SK-N-SH (cell line): ENCODE measurements around the gene NAXD. TPM values are rescaled to one million over a fixed set of nuclear protein-coding genes. Genes with fewer than 3 reads are reported as not detected.

Source experiments
- CTCF ChIA-PET: fragments of 300-600, 350-600 bp; formaldehyde crosslinking; extraction: SDS; loops from one replicate; lab custom pipeline; 2021; lab: Yijun Ruan, JAX
- POLR2A ChIA-PET: fragments of 350-600 bp; sonication (Branson Sonifier 250); formaldehyde crosslinking; extraction: SDS; loops from one replicate; lab custom pipeline; 2020; ENCODE audit warnings: antibody characterized with exemption, inconsistent platforms; lab: Yijun Ruan, JAX
- DNase-seq: peaks from one replicate; pipeline ENCODE4 v3.0.0; 2012
- H2AFZ ChIP-seq: fragments of 200-600 bp; sonication (generic); 2 replicates; pipeline ENCODE4 v1.8.1; 2016; ENCODE audit warnings: antibody characterized with exemption, mild to moderate bottlenecking, low read depth
- H3F3A ChIP-seq: fragments of 200-600 bp; sonication (generic); replicated peaks from 2 replicates; pipeline ENCODE3; 2016; ENCODE audit warnings: antibody characterized with exemption, mild to moderate bottlenecking; ENCODE audit not compliant: insufficient read depth
- H3K27ac ChIP-seq, 2 experiments: fragments of 200-500 bp in 1 of 2; fragments of 200-600 bp in 1 of 2; sonication (Bioruptor generic) in 1 of 2; sonication (generic), shearing (Covaris generic) in 1 of 2; 2 replicates each; pipeline versions ENCODE4 v1.5.1 to v1.6.1; 2014 to 2016; ENCODE audit warnings: low read depth in 2 of 2, inconsistent platforms in 1 of 2, low read length in 1 of 2, mild to moderate bottlenecking in 1 of 2, mixed read lengths in 1 of 2
- H3K27me3 ChIP-seq: fragments of 200-600 bp; sonication (generic), shearing (Covaris generic); 2 replicates; pipeline ENCODE4 v1.6.1; 2016; ENCODE audit warnings: mixed run types; ENCODE audit not compliant: insufficient read depth
- H3K36me3 ChIP-seq, 2 experiments: fragments of 200-500 bp in 1 of 2; fragments of 200-600 bp in 1 of 2; sonication (Bioruptor generic) in 1 of 2; sonication (generic) in 1 of 2; replicated peaks in 1 of 2; 2 replicates each; pipeline versions ENCODE3 to v1.5.1; 2014 to 2016; ENCODE audit warnings: low read length in 1 of 2, mild to moderate bottlenecking in 1 of 2; ENCODE audit not compliant: insufficient read depth in 2 of 2, control insufficient read depth in 1 of 2
- H3K4me1 ChIP-seq, 2 experiments: fragments of 200-500 bp in 1 of 2; fragments of 200-600 bp in 1 of 2; sonication (Bioruptor generic) in 1 of 2; sonication (generic), shearing (Covaris generic) in 1 of 2; 2 replicates each; pipeline versions ENCODE4 v1.5.1 to v1.6.1; 2014 to 2016; ENCODE audit warnings: low read depth in 1 of 2, low read length in 1 of 2, mixed run types in 1 of 2; ENCODE audit not compliant: insufficient read depth in 2 of 2, control insufficient read depth in 1 of 2
- H3K4me2 ChIP-seq: fragments of 200-600 bp; sonication (generic), shearing (Covaris generic); 2 replicates; pipeline ENCODE4 v1.6.1; 2017; ENCODE audit warnings: mixed run types
- H3K4me3 ChIP-seq, 2 experiments: fragments of 200-500 bp in 1 of 2; fragments of 200-600 bp in 1 of 2; sonication (Bioruptor generic) in 1 of 2; sonication (generic), shearing (Covaris generic) in 1 of 2; 2 replicates each; pipeline versions ENCODE4 v1.5.1 to v1.8.1; 2014 to 2016; ENCODE audit warnings: low read depth in 2 of 2, inconsistent platforms in 1 of 2, low read length in 1 of 2, mild to moderate bottlenecking in 1 of 2, mixed read lengths in 1 of 2, moderate library complexity in 1 of 2
- H3K79me2 ChIP-seq: fragments of 200-600 bp; sonication (generic); 2 replicates; pipeline ENCODE4 v1.8.1; 2017; ENCODE audit warnings: mild to moderate bottlenecking; ENCODE audit not compliant: insufficient read depth
- H3K9ac ChIP-seq: fragments of 200-600 bp; sonication (generic); 2 replicates; pipeline ENCODE4 v1.6.1; 2017; ENCODE audit warnings: mixed run types
- H3K9me2 ChIP-seq: fragments of 200-600 bp; sonication (generic); 2 replicates; pipeline ENCODE4 v1.6.1; 2017; ENCODE audit warnings: mixed run types
- H3K9me3 ChIP-seq: fragments of 200-600 bp; sonication (generic); 2 replicates; pipeline ENCODE4 v1.6.1; 2017; ENCODE audit warnings: mixed run types, mild to moderate bottlenecking, moderate library complexity
- H4K20me1 ChIP-seq: fragments of 200-600 bp; sonication (generic); 2 replicates; pipeline ENCODE4 v1.6.1; 2017; ENCODE audit warnings: mild to moderate bottlenecking, mixed run types; ENCODE audit not compliant: insufficient read depth
- ELF1 ChIP-seq: IDR thresholded peaks from 2 replicates; pipeline ENCODE4 v1.4.0; 2012
- EZH2phosphoT487 ChIP-seq: fragments of 200-600 bp; sonication (generic); IDR thresholded peaks from 2 replicates; pipeline ENCODE4 v1.6.1; 2017; ENCODE audit warnings: low read depth, mixed run types, mild to moderate bottlenecking, antibody characterized with exemption, moderate library complexity, borderline replicate concordance
- FOSL2 ChIP-seq: IDR thresholded peaks from 2 replicates; pipeline ENCODE4 v1.4.0; 2012; ENCODE audit warnings: low read depth, mild to moderate bottlenecking, moderate library complexity, borderline replicate concordance
- FOXJ3 ChIP-seq: sonication (generic); formaldehyde crosslinking; IDR thresholded peaks from 2 replicates; pipeline ENCODE4 v1.5.1; 2020; ENCODE audit warnings: mild to moderate bottlenecking, missing genetic modification reagents
- GABPA ChIP-seq: IDR thresholded peaks from 2 replicates; pipeline ENCODE4 v1.4.0; 2012; ENCODE audit warnings: low read depth, mild to moderate bottlenecking
- GATA2 ChIP-seq: sonication (generic); formaldehyde crosslinking; IDR thresholded peaks from 2 replicates; pipeline ENCODE4 v1.5.0; 2020; ENCODE audit warnings: mild to moderate bottlenecking, missing genetic modification reagents
- IRF3 ChIP-seq: fragments of 150-350 bp; IDR thresholded peaks from 2 replicates; pipeline ENCODE4 v1.6.1; 2016; ENCODE audit warnings: mild to moderate bottlenecking, low read depth, low read length
- JUND ChIP-seq: IDR thresholded peaks from 2 replicates; pipeline ENCODE4 v1.4.0; 2012
- MEF2A ChIP-seq: IDR thresholded peaks from 2 replicates; pipeline ENCODE4 v1.4.0; 2012; ENCODE audit warnings: low read depth, borderline replicate concordance
- MXI1 ChIP-seq: IDR thresholded peaks from 2 replicates; pipeline ENCODE4 v1.6.1; 2012; ENCODE audit warnings: mild to moderate bottlenecking, low read depth, low read length, improper control_type of control experiment
- NFIC ChIP-seq: IDR thresholded peaks from 2 replicates; pipeline ENCODE4 v1.4.0; 2012; ENCODE audit warnings: borderline replicate concordance
- POLR2AphosphoS5 ChIP-seq: IDR thresholded peaks from 2 replicates; pipeline ENCODE4 v1.6.1; 2012; ENCODE audit warnings: low read depth, low read length
- RAD21 ChIP-seq: IDR thresholded peaks from 2 replicates; pipeline ENCODE4 v1.6.1; 2012; ENCODE audit warnings: mild to moderate bottlenecking, low read length
- RCOR1 ChIP-seq: fragments of 150-350 bp; IDR thresholded peaks from 2 replicates; pipeline ENCODE4 v1.6.1; 2017; ENCODE audit warnings: antibody characterized with exemption, low read length
- REST ChIP-seq: IDR thresholded peaks from 2 replicates; pipeline ENCODE4 v1.6.1; 2012; ENCODE audit warnings: mild to moderate bottlenecking, low read depth, low read length, moderate library complexity
- RFX5 ChIP-seq: IDR thresholded peaks from 2 replicates; pipeline ENCODE4 v1.6.1; 2012; ENCODE audit warnings: mild to moderate bottlenecking, improper control_type of control experiment, low read length
- RXRA ChIP-seq: IDR thresholded peaks from 2 replicates; pipeline ENCODE4 v1.4.0; 2012; ENCODE audit warnings: low read depth, mild to moderate bottlenecking, borderline replicate concordance
- SMC3 ChIP-seq: IDR thresholded peaks from 2 replicates; pipeline ENCODE4 v1.6.1; 2012; ENCODE audit warnings: low read depth, low read length, improper control_type of control experiment
- TCF12 ChIP-seq: IDR thresholded peaks from 2 replicates; pipeline ENCODE4 v1.4.0; 2012
- USF2 ChIP-seq: fragments of 150-350 bp; IDR thresholded peaks from 2 replicates; pipeline ENCODE4 v1.6.1; 2017; ENCODE audit warnings: antibody characterized with exemption, low read length, low read depth, borderline replicate concordance
- YY1 ChIP-seq: IDR thresholded peaks from 2 replicates; pipeline ENCODE4 v1.4.0; 2012; ENCODE audit warnings: low read depth, mild to moderate bottlenecking
- WGBS: methylation state at CpG from one replicate; pipeline ENCODE4 v1.1.6; 2017; ENCODE audit warnings: low lambda C conversion rate; 5-methylcytosine and 5-hydroxymethylcytosine counted together
- polyA plus RNA-seq, 3 experiments: library from polyadenylated mRNA; depleted of rRNA; stranded (reverse); fragments of >200 nt; gene quantifications; 2 replicates each; pipeline ENCODE4 v1.2.3, GENCODE V29; 2012

The NAXD gene
- polyA plus RNA-seq, 1 of the 3 experiments (the other 2 are of a cell fraction), result 32.4 TPM

- peaks cover 6 to 34% of the 10 kb centered on the region in 2 experiments for H3K36me3 ChIP-seq
- H3K4me3 ChIP-seq, result no peak overlapping the region; a peak in 1 of 4 replicates
- H3K9me2 ChIP-seq, result no peaks in the 10 kb centered on the region
- peaks cover 88% of the 10 kb centered on the region for H3K79me2 ChIP-seq
- no peak for TF ChIP-seq EZH2phosphoT487
- no peak for TF ChIP-seq SMC3
- TF ChIP-seq NFIC, result peak; percentile 40; the same call in 1 of the 2 replicates
- no peak for TF ChIP-seq FOXJ3 (CRISPR knock-in tag)
- TF ChIP-seq MXI1, result 0 out of 2 replicates have a peak, but pooled peaks have one; percentile 5
- no peak for TF ChIP-seq RXRA
- no peak for TF ChIP-seq FOSL2
- H3K9ac ChIP-seq, result peak overlapping the region; percentile 24; the same call in 1 of the 2 replicates
- DNase-seq, result peak; percentile 37
- H2AFZ ChIP-seq, result no peak overlapping the region
- 61% methylated on average over 11 of the region's 12 CpGs for WGBS
- H3K4me1 ChIP-seq, result peaks cover 17 to 26% of the 10 kb centered on the region in 2 experiments
- peak overlapping the region; percentile 77 to 84 for H3K27ac ChIP-seq
- POLR2A ChIA-PET, result interaction anchor here (1.8 kb wide), 1 partner anchor 12 kb away, joined by 7 read pairs; the partner anchor contains the start of gene NAXD
- no peaks in the 10 kb centered on the region for H3K27me3 ChIP-seq
- no peaks in the 10 kb centered on the region for H3K9me3 ChIP-seq
- CTCF ChIA-PET, result interaction anchor here (0.7 to 1.5 kb wide), 7 partner anchors 9 to 172 kb away, joined by 3 to 6 read pairs (median 4); partner anchors contain the start of gene CARS2
- peaks cover 33% of the 10 kb centered on the region for H4K20me1 ChIP-seq
- H3F3A ChIP-seq, result peaks cover 3% of the 10 kb centered on the region
- H3K4me2 ChIP-seq, result peak overlapping the region; percentile 74
Observed at GRCh38 chr13:110627761-110628476, 12.6 kb downstream of the NAXD start.

- CTCF ChIA-PET, result interaction anchor here (0.7 to 1.5 kb wide), 8 partner anchors 10 to 173 kb away, joined by 3 to 6 read pairs (median 4); partner anchors contain the start of gene CARS2
- 24% methylated on average over 10 of the region's 13 CpGs for WGBS
- peak overlapping the region; percentile 74 for H3K4me2 ChIP-seq
- no peak for TF ChIP-seq FOXJ3 (CRISPR knock-in tag)
- TF ChIP-seq USF2, result no peak
- TF ChIP-seq RFX5, result no peak
- TF ChIP-seq GABPA, result no peak
- TF ChIP-seq RAD21, result no peak
- TF ChIP-seq RXRA, result no peak
- no peak for TF ChIP-seq EZH2phosphoT487
- TF ChIP-seq NFIC, result peak; percentile 44; the same call in 1 of the 2 replicates
- TF ChIP-seq JUND, result peak; percentile 79
- TF ChIP-seq MEF2A, result no peak
- peak; percentile 45; the same call in 1 of the 2 replicates for TF ChIP-seq ELF1
- TF ChIP-seq MXI1, result peak; percentile 31; the same call in 1 of the 2 replicates
- no peak for TF ChIP-seq REST
- no peak for TF ChIP-seq POLR2AphosphoS5
- TF ChIP-seq RCOR1, result no peak
- TF ChIP-seq GATA2 (CRISPR knock-in tag), result no peak
- peak; percentile 91 for TF ChIP-seq TCF12
- peak; percentile 64; the same call in 1 of the 2 replicates for TF ChIP-seq YY1
- no peak for TF ChIP-seq IRF3
Observed at GRCh38 chr13:110628477-110628793, 13.1 kb downstream of the NAXD start.

More at GRCh38 chr13:110628477-110628793, 13.1 kb downstream of the NAXD start:
- H3K9me2 ChIP-seq, result no peaks in the 10 kb centered on the region
- peaks cover 83% of the 10 kb centered on the region for H3K79me2 ChIP-seq
- H3K4me1 ChIP-seq, result peaks cover 17 to 26% of the 10 kb centered on the region in 2 experiments
- peak overlapping the region; percentile 77 to 84 for H3K27ac ChIP-seq
- H3K27me3 ChIP-seq, result no peaks in the 10 kb centered on the region
- H3K4me3 ChIP-seq, result peak overlapping the region; percentile 12 to 15; a peak in 3 of 4 replicates
- peaks cover 3% of the 10 kb centered on the region for H3F3A ChIP-seq
- H3K36me3 ChIP-seq, result peaks cover 5 to 31% of the 10 kb centered on the region in 2 experiments
- no peaks in the 10 kb centered on the region for H3K9me3 ChIP-seq
- H3K9ac ChIP-seq, result peak overlapping the region; percentile 24; the same call in 1 of the 2 replicates
- POLR2A ChIA-PET, result interaction anchor here (1.0 to 1.8 kb wide), 2 partner anchors 13 to 87 kb away, joined by 6 to 7 read pairs; partner anchors contain the start of gene NAXD
- DNase-seq, result peak; percentile 84
- H2AFZ ChIP-seq, result no peak overlapping the region
- H4K20me1 ChIP-seq, result peaks cover 28% of the 10 kb centered on the region
